GM12801 (cell line): ENCODE results near the gene CAB39.

Experiments used
- CTCF ChIP-seq: IDR thresholded peaks from one replicate; pipeline ENCODE4 v1.5.1; 2011; ENCODE audit warnings: control low read depth; ENCODE audit not compliant: insufficient read length; ENCODE audit errors: extremely low read depth

CAB39 gene

GRCh38 chr2:230790981-230791380 lies 78.3 kb downstream of the CAB39 start:
- no peak for TF ChIP-seq CTCF

GRCh38 chr2:230793572-230794359 lies 81.1 kb downstream of the CAB39 start:
- TF ChIP-seq CTCF, result no peak

GRCh38 chr2:230794497-230794896 lies 81.9 kb downstream of the CAB39 start:
- no peak for TF ChIP-seq CTCF

- no peak for TF ChIP-seq CTCF
Measured at GRCh38 chr2:230795856-230796255, 83.2 kb downstream of the CAB39 start.

- TF ChIP-seq CTCF, result no peak
Measured at GRCh38 chr2:230796280-230796862, 83.7 kb downstream of the CAB39 start.

GRCh38 chr2:230797515-230798495 lies 85.2 kb downstream of the CAB39 start:
- no peak for TF ChIP-seq CTCF
